NCI-H1048 (cell line): Measurements from ENCODE around the gene GOPC.

Source experiments
- DNase-seq: peaks from one replicate; lab custom pipeline; 2025; lab: John Stamatoyannopoulos, UW

GOPC gene

DNA sequence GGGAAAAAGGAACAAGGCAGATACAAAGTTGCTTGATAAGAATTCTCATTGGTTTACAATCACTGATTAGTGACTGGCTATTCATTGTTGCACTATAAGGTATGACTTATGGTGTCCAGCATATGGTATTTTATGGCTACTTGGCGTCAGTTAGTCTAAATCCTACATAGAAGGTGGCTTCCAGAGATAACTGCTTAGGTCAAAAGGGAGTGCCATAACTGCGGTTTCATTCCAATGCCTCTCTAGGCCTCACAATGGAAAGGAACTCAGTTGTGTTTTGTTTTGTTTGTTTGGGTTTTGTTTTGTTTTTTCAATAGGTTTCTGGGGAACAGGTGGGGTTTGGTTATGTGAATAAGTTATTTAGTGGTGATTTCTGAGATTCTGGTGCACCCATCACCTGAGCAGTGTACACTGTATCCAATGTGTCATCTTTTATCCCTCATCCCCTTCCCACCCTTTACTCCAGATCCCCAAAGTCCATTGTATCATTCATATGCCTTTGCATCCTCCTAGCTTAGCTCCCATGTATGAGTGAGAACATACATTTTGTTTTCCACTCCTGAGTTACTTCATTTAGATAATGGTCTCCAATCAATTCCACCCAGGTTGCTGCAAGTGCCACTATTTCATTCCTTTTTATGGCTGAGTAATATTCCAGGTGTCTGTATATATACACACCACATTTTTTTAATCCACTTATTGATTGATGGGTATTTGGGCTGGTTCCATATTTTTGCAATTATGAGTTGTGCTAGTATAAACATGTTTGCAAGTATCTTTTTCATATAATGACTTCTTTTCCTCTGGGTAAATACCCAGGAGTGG lies 7.0 kb downstream of the GOPC start:
- no peak for DNase-seq

DNA sequence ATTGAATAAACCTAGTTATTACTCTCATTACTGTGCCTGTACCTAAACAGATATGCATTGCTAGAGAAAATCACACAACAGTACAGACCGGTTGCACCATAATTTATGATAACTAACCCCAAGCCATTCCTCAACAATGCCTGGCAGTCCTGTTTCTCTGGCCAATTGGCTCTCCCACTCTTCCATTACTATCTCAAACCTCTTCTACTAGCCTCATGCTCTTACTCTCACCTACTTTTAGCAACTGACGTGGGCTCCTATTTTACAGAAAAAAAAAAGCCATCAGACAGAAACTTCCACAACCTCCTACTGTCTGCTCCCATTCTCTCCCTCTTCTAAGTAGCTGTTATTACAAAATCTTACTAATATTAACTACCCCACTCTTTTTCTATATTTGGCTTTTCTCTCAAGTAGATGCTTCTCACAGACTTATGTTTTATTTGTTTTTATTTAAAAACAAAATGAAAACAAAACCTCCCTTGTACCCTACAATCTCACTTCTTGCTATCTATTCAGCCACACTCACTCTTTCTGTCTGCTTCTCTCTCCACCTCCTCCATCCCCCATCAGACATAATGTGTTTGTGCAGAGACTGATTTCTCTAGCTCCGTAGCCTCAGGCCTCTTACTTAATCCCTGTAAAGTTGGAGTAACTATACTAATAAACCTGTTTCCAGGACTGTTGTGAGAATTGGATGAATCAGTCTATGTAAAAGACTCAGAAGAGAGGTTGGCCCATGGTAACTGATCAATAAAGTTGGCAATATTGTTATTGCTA lies 9.1 kb downstream of the GOPC start:
- DNase-seq = no peak

DNA sequence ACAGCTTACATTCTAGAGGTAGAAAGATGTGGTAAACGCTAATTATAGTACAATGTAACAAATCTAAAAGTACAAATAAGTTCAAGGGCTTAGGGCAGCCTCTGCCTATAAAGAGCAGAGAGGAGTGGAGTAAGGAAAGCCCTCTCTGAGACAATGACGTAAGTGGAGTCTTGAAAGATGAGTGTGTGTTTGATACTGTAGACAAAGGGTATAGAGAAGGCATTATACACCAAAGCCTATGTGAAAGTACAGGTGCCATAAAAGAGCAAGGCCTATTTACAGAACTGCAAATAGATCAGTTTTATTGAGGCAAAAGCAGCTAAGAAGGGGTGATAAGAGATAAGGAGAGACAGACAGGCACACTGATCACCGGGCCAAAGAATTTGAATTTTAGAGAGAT lies 10.9 kb downstream of the GOPC start:
- DNase-seq = no peak

DNA sequence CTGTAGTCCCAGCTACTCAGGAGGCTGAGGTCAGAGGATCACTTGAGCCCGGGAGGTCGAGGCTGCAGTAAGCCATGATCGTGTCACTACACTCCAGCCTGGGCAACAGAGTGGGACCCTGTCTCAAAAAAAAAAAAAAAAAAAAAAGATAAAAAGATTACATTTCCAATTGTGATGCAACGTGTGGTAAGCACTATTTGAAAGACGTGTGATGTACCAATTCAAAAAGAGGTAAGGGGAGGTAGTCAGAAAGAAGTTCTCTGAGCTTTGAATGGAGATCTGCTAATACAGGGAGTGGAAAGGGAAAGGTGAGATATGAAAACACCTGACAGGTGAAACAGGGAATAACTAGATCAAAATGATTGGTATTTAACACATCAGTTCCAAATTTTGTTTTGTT lies 11.9 kb downstream of the GOPC start:
- DNase-seq = no peak

DNA sequence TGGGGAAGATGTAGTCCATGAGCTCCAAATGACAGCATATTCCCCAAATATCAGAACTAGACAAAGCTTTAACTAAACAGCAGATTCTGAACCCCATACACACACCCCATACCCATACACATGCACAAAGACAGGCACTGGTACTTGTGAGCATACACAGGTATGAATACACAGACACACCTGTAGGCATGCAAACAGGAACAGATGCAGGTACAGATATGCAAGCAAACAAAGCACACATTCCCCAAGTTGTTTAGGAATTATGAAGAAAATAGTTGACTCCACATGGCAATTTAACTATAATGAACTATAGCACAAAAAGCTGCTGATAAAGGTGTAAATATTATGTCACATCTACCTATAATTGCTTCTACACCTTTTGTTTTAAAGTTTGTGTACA lies 16.7 kb downstream of the GOPC start:
- no peak for DNase-seq

DNA sequence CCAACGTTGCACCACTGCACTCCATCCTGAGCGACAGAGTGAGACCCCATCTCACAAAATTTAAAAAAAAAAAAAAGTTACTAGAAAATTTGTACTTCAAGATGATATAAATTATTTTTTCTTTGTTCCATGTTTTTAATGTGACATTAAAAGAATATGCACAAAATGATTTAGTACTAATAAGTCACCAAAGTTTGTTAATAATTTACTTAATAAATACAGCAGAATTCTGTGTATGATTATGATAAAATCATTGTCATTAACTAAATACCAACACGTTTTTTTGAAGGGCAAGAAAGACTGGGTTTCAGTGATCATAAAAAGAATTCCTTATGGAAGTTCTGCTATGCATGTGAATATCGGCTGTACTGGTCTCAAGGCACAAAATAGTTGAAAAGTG lies 28.1 kb downstream of the GOPC start:
- DNase-seq = no peak

DNA sequence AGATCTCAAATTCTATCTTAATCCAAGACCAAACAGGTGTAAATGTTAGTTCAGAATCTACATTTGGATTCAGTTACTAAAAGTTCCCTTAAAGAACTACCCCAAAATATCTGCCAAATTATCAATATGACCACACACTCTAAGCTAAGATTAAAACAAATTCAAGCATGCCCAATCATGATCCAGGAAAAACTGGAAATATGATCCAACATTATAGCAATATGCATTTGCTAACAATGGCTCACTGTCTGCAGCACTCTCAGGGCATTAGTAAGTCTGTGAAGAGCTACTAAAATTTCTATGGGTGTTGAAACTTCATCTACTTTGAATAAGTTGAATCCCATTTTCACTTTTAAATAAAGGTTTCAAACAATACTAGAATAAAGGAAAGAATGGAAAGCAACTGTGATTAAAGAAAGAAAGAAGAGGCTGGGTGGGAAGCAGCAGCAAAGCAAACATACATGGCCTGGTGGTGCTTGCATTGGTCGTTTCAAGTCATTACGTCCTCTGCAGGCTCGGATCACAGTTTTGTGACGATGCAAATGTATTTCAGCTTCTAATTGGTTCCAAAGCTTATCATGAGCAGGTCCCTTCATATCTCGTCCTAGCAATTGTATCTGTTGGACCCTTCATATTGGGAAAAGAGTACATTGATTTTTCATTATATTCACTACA lies 29.2 kb downstream of the GOPC start:
- DNase-seq = peak; percentile 15

DNA sequence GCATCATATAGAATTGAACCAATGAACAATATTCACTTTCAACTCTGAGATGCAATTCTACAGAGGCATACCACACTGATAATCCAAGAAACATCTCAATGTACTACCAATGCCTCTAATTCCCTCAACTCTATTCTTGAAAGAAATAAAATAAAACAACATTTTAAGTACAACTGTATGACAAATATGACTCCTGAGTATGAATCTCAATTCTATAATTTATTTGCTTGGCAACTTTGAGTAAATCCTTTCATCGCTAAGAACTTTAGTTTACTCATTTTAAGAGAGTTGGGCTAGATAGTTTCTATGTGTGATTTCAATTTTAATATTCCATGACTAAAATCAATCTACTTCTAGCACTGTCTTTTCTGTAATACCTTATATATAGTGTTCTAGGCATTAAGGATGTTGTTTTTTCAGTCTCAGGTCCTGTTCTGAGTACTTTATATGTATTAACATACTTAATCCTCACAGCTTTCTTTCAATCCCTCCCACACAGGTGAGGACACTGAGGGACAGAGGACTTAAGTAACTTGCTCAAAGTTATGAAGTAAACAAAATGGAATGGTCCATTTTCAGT lies 33.4 kb downstream of the GOPC start:
- no peak for DNase-seq

DNA sequence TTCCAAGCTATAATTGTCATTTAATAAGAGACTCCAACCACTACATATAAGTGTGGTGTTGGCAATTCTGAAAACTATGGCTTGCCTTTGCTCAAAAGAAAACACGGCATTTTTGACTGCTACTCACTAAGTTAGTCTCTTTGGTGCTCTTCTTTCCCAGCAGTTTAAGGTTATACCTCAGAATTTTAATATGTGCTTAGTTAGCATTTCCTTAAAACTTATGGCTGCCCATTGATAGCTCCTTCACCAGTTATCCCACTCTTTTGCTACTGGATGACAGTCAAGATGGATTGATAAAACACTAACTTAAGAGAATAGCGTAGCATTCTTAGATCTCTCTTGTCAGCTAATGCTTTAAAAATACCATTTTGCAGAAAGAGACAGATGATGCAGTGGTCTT lies 34.1 kb downstream of the GOPC start:
- DNase-seq = no peak

DNA sequence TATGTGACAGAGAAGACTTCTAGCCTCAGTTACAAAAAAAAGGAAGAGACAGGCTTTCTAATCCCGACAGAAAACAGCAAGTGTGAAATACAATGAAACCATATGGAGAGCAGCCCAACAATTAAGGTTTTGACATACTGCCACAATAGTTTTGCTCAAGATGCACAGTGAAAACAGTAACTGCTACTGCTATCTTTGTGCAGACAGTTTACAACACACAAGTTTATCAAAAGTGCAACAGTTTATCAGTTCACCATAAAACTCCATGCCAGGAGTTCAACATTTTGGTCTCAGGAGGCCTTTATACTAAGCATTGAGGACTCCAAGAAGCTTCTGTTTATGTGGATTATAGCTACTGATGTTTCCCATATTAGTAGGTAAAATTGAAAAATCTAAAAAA lies 37.6 kb downstream of the GOPC start:
- no peak for DNase-seq

DNA sequence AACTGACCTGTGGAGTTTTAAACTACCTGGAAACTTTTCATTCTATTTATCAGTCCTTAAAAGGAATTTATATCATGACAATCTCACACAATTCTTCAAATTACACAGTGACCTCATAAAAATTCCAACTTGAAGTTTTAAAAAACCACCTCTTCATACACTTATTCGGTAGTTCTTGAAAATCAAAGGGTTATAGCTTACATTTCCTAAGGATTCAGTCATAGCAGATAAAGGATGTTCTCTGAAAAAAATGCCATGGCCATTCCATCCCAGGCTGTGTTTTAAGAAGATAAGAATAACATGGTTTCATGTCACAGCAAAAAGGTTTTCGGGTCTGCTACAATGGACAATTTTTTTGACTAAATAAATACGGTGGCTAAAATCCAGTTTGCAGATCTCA lies 41.2 kb downstream of the GOPC start:
- DNase-seq = no peak

DNA sequence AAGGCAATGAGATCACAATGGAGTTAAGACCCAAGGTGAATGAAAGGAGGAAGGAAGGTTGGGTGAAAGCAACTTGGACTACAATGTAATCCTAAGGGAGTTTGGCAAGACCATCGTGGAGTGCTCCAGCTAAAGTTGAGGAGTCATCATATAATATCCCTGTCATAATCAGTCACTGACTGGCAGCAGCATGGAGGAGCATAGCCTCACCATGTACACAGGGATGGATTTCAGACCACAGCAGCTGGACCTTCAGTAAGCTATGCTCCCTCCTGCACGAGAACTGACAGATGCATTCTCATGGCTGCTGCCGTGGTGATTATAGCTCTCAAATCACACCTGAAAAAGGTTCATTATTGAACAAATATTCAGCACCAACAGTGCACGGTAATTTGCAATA lies 43.0 kb downstream of the GOPC start:
- DNase-seq = no peak

DNA sequence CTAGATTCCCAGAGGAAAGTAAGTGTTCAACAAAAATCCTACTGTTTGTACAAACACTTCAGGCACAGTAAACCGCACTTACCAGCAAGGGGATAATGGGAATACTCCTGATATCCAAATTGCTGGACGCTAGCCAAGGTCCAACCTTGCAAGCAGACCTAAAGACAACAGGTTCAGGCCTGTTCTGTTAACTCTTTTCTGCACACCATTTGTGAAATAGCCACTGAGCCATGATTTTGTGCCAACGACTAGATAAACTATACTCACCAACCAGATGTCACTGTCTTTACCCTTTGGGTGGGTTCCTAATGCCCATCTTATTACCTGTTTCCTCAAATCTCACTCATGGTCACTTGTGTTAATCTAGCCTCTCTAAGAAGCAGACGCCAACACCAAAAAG lies 43.5 kb downstream of the GOPC start:
- DNase-seq = no peak

DNA sequence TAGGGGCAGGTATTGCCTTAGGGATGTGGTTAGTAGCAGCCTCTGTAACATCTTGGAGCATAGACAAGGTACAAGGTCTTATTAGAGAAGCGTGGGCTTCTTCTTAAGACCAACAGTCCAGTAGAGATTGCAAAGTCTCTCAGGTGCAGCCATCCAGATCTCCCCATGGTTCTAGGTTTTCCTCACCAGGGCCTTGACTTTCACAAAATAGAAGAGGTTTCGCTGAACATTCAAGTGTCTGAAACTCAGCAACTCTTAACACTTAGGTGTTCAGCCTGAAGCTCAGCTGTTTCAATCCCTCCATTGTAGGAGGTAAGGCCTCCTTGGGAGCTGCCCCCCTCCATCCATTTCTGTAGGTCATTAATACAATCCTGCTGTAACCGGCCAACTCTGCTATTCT lies 44.4 kb downstream of the GOPC start:
- no peak for DNase-seq

DNA sequence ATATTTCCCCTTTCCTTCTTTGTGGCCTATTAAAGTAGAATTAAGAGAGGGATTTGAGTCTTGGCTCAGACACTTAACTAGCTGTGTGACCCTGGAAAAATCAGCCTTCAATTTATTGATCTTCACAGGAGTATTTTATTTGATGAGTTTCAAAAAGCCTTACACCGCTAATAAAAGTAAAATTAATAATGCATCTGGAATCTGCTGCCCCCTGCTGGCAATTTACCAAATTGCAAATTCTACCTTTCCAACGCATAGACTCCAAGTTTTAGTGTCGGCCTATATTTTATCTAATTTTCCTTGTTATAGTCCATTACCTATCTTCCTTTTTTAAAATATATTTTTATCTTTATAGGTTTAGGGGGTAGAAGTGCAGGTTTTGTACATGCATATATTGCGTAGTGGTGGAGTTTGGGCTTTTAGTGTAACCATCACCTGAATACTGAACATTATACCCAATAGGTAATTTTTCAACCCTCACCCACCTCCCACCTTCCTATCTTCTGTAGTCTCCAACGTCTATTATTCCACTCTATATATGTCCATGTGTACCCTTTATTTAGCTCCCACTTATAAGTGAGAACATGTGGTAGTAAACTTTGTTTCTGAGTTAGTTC lies 46.3 kb downstream of the GOPC start:
- DNase-seq = no peak

DNA sequence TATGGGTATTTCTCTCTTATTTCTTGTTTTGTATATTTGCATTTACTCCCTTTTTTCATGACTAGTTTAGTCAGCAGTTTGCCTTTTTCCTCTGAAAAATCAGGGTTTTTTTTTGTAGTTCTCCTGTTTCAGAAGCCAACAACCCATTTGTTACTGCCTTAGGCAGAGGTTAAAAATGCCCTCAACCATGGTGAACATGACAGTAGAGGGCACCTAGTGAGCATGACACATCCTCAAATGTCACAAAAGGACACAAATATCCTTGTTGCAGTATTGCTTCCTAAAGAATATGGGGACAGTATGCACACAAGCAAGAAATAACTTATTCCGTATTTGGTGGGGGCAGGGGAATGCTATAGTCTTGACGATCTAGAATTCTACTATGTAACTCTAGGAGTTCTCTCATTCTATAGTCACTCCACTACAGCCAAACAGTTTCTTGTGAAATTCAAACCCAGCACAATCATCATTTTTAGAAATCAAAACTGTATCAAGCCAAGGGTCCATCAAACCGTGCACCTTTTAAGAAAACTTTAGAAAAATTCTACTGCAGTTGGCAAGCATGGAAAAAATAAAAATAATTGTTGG lies 47.0 kb downstream of the GOPC start:
- no peak for DNase-seq

DNA sequence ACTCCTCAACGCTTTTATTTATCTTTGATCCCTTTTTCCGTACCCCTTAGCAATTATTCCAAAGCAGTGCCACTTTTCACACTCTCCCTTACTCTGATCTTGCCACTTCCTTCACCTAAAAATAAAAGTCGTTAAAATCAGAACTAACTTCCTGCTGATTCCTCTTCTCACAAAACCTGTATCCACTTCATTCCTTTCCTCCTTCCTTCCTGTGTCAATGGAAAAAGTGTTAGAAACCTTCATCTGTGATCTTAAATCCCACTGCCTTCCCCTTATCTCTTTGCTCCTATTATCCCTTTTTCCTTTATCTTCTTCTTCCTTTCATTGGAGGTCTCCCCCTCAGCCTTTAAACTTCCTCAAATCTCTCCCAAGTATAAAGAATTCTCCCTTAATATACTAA lies 49.2 kb downstream of the GOPC start:
- DNase-seq = no peak

DNA sequence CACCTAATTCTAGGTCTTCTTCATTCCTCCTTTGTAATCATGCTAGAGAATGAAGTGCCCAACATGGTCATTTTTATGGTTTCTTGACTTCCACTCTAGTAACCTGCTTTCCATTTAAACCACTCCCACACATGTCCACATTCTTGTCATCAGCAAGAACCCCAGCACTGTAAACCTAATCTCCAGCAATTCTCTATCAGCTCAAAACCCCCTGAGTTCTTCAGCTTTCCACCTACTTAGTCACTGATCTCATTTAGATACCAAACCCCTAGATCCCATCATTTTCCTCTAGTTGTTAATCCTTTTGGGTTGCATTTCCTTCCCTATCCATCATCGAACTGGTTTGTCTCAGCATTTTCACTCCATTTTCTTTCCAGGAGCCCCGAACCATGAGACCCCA lies 49.7 kb downstream of the GOPC start:
- no peak for DNase-seq

DNA sequence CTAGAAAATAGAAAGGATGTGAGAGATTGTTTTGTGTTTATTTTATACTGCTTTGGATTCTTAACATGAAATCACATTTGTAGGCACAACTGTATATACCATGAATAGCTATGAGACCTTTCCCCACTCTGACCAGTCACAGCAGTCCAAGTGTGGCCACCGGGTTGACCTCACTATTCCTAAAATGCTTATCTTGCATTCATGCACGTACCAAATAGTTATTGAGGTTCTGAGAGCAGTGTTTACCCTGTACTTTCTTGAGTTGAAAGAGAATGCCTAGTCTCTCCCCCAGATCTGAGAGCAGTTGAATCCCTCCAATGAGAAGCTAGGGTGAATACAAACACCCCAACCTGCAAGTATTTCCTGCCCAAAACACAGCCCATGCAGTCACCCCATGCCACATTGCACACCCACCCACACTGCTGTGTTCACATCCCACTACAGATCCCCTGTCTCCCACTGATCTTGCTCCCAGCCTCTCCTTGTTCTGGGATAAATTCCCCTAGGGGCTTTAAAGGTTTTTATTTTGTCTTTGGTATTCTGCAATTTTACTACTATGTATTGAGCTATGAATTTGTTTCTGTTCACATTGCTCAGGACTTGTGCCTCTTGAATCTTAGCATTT lies 51.6 kb downstream of the GOPC start:
- no peak for DNase-seq

DNA sequence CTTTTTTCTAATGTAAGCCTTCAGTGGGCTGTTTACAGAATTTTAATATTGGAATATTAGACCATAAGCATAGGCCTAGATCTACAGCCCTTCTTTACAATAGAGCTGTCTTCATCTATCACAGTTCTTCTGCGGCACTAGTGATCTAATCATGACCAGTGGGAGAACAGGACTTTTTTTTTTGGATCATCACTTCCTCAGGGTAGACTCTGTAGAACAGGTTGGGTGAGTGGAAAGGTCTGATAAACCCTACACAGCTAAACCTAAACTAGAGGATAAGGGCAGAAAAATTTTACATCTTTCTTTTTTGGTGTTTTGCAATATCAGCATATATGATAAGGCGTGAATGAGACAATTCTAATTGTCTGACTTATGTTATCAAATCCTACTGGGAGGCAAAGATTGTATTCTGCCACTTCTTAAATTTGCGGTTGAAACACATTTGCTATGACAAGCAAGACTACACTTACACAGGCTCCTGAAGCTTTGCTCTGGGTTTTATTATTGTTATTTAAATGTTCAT lies 52.2 kb downstream of the GOPC start:
- DNase-seq = no peak

DNA sequence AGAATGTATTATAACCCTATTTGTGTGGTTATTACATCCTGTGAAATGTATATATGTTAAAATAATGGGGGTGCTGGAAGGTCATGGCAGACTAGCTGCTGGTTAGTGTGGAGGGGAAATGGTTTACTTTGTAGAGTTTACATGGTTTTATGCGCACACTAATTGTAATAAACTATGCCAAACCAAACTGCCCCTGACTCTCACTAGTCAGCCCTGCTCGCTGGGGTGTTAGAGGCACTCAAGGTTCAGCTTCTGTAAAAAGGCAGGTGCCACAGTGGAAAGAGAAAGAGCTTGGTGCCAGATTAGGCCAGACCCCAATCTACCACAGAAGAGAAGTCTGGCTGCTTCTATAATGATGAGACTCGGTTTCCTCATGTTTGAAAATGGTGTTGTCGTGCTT lies 52.7 kb downstream of the GOPC start:
- no peak for DNase-seq
